ENCODE measurements around the gene CDK8.

The CDK8 gene

GRCh38 chr13:26411206-26411605 lies 157.3 kb downstream of the CDK8 start:
- H3K4me3 ChIP-seq (ENCODE audit: control insufficient read depth, low read depth, low read length): no peak overlapping the region
- DNase-seq (ENCODE audit: low read depth): no peak
- TF ChIP-seq CTCF (conservative IDR thresholded peaks at IDR 0.05; ENCODE audit: control insufficient read depth, insufficient read depth, low read depth, low read length): no peak

- DNase-seq (ENCODE audit: low read depth): no peak
- no peak overlapping the region for H3K4me3 ChIP-seq (ENCODE audit: control insufficient read depth, low read depth, low read length)
- no peak for TF ChIP-seq CTCF (conservative IDR thresholded peaks at IDR 0.05; ENCODE audit: control insufficient read depth, insufficient read depth, low read depth, low read length)
Observed at GRCh38 chr13:26412263-26412662, 158.3 kb downstream of the CDK8 start.

- DNase-seq (ENCODE audit: low read depth): no peak
Observed at GRCh38 chr13:26412936-26413716, 159.2 kb downstream of the CDK8 start.

GRCh38 chr13:26420282-26420960 lies 166.5 kb downstream of the CDK8 start:
- no peak for DNase-seq (ENCODE audit: low read depth)
- no peak for TF ChIP-seq CTCF (conservative IDR thresholded peaks at IDR 0.05; ENCODE audit: control insufficient read depth, insufficient read depth, low read depth, low read length)
- no peak overlapping the region for H3K4me3 ChIP-seq (ENCODE audit: control insufficient read depth, low read depth, low read length)

More at GRCh38 chr13:26412936-26413716, 159.2 kb downstream of the CDK8 start:
- no peak overlapping the region for H3K4me3 ChIP-seq (ENCODE audit: control insufficient read depth, low read depth, low read length)
- no peak for TF ChIP-seq CTCF (conservative IDR thresholded peaks at IDR 0.05; ENCODE audit: control insufficient read depth, insufficient read depth, low read depth, low read length)

- H3K4me3 ChIP-seq (ENCODE audit: control insufficient read depth, low read depth, low read length): no peak overlapping the region
- no peak for DNase-seq (ENCODE audit: low read depth)
- no peak for TF ChIP-seq CTCF (conservative IDR thresholded peaks at IDR 0.05; ENCODE audit: control insufficient read depth, insufficient read depth, low read depth, low read length)
Observed at GRCh38 chr13:26422036-26422435, 168.1 kb downstream of the CDK8 start.

- H3K4me3 ChIP-seq (ENCODE audit: control insufficient read depth, low read depth, low read length): no peak overlapping the region
- DNase-seq (ENCODE audit: low read depth): no peak
Observed at GRCh38 chr13:26423629-26424028, 169.7 kb downstream of the CDK8 start.

More at GRCh38 chr13:26423629-26424028, 169.7 kb downstream of the CDK8 start:
- no peak for TF ChIP-seq CTCF (conservative IDR thresholded peaks at IDR 0.05; ENCODE audit: control insufficient read depth, insufficient read depth, low read depth, low read length)
